GM12874 (cell line): Measurements from ENCODE around the gene ESYT1.

Experiments used
- TF ChIP-seq, protein P1 (sequence below): IDR thresholded peaks from 2 replicates; pipeline ENCODE4 v1.5.1; 2011; ENCODE audit warnings: low read depth, mild to moderate bottlenecking, control low read depth, low read length, moderate library complexity; ENCODE audit not compliant: insufficient read depth

Gene ESYT1

DNA sequence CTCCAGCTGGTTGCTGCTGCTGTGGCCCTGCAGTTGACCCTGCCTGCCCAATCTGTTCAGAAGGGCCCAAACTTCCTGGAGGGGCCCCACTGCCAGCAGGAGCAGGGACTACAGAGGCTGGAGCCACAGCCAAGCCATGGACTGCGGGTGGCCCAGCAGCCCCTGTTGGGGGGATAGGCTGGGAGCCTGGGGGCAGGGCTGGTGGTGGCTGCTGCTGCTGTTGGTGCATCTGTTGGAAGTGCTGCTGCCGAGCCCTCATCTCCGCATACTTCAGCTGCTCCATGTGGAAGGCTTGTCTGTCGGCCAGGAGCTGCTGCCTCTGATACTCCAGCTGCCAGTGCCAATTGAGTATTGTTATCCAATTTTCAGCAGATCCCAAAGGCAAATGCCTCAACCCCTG, 37.3 kb downstream of the ESYT1 start:
- TF ChIP-seq, protein P1, sequence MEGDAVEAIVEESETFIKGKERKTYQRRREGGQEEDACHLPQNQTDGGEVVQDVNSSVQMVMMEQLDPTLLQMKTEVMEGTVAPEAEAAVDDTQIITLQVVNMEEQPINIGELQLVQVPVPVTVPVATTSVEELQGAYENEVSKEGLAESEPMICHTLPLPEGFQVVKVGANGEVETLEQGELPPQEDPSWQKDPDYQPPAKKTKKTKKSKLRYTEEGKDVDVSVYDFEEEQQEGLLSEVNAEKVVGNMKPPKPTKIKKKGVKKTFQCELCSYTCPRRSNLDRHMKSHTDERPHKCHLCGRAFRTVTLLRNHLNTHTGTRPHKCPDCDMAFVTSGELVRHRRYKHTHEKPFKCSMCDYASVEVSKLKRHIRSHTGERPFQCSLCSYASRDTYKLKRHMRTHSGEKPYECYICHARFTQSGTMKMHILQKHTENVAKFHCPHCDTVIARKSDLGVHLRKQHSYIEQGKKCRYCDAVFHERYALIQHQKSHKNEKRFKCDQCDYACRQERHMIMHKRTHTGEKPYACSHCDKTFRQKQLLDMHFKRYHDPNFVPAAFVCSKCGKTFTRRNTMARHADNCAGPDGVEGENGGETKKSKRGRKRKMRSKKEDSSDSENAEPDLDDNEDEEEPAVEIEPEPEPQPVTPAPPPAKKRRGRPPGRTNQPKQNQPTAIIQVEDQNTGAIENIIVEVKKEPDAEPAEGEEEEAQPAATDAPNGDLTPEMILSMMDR = no peak

GRCh38 chr12:56169229-56169759, 41.2 kb downstream of the ESYT1 start:
- TF ChIP-seq, protein P1 = no peak

- TF ChIP-seq, protein P1 = no peak
Measured at GRCh38 chr12:56172839-56173238, 44.8 kb downstream of the ESYT1 start.

- TF ChIP-seq, protein P1 = no peak
Measured at GRCh38 chr12:56178347-56178746, 50.3 kb downstream of the ESYT1 start.

DNA sequence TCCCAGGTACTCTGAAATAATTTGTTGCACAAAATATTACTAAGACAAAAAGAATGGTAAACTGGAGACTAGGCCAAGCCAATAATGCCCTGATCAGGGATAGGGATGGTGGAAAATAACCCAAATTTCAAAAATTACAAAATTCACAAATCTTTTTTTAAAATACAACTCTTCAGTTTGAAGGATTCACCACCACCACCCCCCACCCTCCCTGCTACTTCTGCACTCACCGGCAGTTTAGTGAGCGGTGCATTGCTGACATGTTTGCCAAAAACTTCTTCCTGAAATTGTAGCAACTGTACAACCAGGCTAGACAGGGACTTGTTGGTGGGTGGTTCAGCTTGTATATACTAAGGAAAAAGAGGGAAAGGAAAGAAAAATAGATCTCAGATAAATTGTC, 58.9 kb downstream of the ESYT1 start:
- TF ChIP-seq, protein P1 = no peak

GRCh38 chr12:56188131-56188777, 60.2 kb downstream of the ESYT1 start:
- TF ChIP-seq, protein P1 = no peak

GRCh38 chr12:56188778-56189098, 60.7 kb downstream of the ESYT1 start:
- TF ChIP-seq, protein P1 = no peak
